ENCODE results near the gene JAKMIP3. TPM values are rescaled to one million over a fixed set of nuclear protein-coding genes. Genes with fewer than 3 reads are reported as not detected.

Gene JAKMIP3
- total and polyA plus RNA-seq, 9 of the 15 experiments (the other 6 are each of a cell fraction or from before 2014, with no cell fraction given), result 0.04 TPM; not detected in 8

- TF ChIP-seq ZNF184 (CRISPR knock-in tag; IDR thresholded peaks at IDR 0.05), result no peak
These were observed 45.5 kb downstream of the JAKMIP3 start (continued) for GRCh38 chr10:132111121-132111731.

GRCh38 chr10:132111871-132112341, 46.2 kb downstream of the JAKMIP3 start:
- no peak overlapping the region for H3K4me3 ChIP-seq
- no peak overlapping the region for H3K4me2 ChIP-seq (ENCODE audit: insufficient read depth, low read length)
- H3K27ac ChIP-seq (ENCODE audit: extremely low read depth, low read depth, low read length), result no peak overlapping the region
- H3K9ac ChIP-seq (ENCODE audit: insufficient read depth in 1 of 2, low read depth in 2 of 2, low read length in 2 of 2), result no peak overlapping the region
- FAIRE-seq, result no peak
- no peak overlapping the region for H2AFZ ChIP-seq (ENCODE audit: low read depth, low read length)
- POLR2A ChIA-PET, result no interaction called here
- no peak for ATAC-seq
- DNase-seq (ENCODE audit: extremely low read depth in 1 of 4, low spot score in 3 of 4), result no peak
- in situ Hi-C loops (cut with MboI) (no loop called here), intact Hi-C loops (cut with micrococcal nuclease) (no loop called here)
- BruUV-seq (replicated peaks), result no TSS peak
- peaks cover 0 to 4% of the 10 kb centered on the region in 2 experiments; a peak in 2 of 5 replicates for H3K4me1 ChIP-seq (replicated peaks in 1 of 2; ENCODE audit: control insufficient read depth in 2 of 2, insufficient read depth in 2 of 2, low read length in 2 of 2)
- 0% methylated on average over 3 of the region's 20 CpGs for WGBS (ENCODE audit: insufficient coverage, low coverage, missing lambda C conversion rate)
- H3K36me3 ChIP-seq (ENCODE audit: control insufficient read depth, insufficient read depth, low read length), result no peaks in the 10 kb centered on the region
- CTCF ChIA-PET (ENCODE audit: low intra/inter-chr PET ratio), result no interaction called here
- H4K20me1 ChIP-seq (replicated peaks; ENCODE audit: control insufficient read depth, insufficient read depth, low read length), result no peaks in the 10 kb centered on the region
- H3K27me3 ChIP-seq (ENCODE audit: control insufficient read depth in 2 of 2, insufficient read depth in 2 of 2, low read length in 2 of 2), result peaks cover 16 to 69% of the 10 kb centered on the region in 2 experiments; a peak in 3 of 5 replicates
- H3K9me1 ChIP-seq (ENCODE audit: control insufficient read depth, insufficient read depth, low read length), result no peaks in the 10 kb centered on the region
- H3K79me2 ChIP-seq (ENCODE audit: control insufficient read depth, insufficient read depth, low read length), result no peaks in the 10 kb centered on the region
- no peaks in the 10 kb centered on the region for H3K9me3 ChIP-seq (replicated peaks; ENCODE audit: control insufficient read depth, insufficient read depth, low read depth, low read length)
- TF ChIP-seq ELF1 (tag; IDR thresholded peaks at IDR 0.05) (no peak), E2F6 (IDR thresholded peaks at IDR 0.05; ENCODE audit: borderline replicate concordance in 1 of 2, extremely low read depth in 1 of 2, insufficient read depth in 1 of 2, insufficient read length in 1 of 2, low read depth in 1 of 2, low read length in 1 of 2, poor library complexity in 1 of 2, severe bottlenecking in 1 of 2) (no peak), RNF219 (CRISPR knock-in tag; IDR thresholded peaks at IDR 0.05) (no peak), ZNF695 (CRISPR knock-in tag; IDR thresholded peaks at IDR 0.05) (no peak), SRSF1 (IDR thresholded peaks at IDR 0.05; ENCODE audit: low read depth, low read length) (no peak), CEBPZ (IDR thresholded peaks at IDR 0.05; ENCODE audit: borderline replicate concordance, low read depth, low read length) (no peak), POLR2A (conservative IDR thresholded peaks at IDR 0.05) (no peak), NR0B1 (IDR thresholded peaks at IDR 0.05; ENCODE audit: partially characterized antibody) (no peak)

Measured in K562 (cell line).